ENCODE measurements around the gene GPR107. TPM values are rescaled to one million over a fixed set of nuclear protein-coding genes. Genes with fewer than 3 reads are reported as not detected.

The GPR107 gene
- total and polyA plus RNA-seq, 8 donors, result 3.4 to 37.8 (median 13.2) TPM

DNA sequence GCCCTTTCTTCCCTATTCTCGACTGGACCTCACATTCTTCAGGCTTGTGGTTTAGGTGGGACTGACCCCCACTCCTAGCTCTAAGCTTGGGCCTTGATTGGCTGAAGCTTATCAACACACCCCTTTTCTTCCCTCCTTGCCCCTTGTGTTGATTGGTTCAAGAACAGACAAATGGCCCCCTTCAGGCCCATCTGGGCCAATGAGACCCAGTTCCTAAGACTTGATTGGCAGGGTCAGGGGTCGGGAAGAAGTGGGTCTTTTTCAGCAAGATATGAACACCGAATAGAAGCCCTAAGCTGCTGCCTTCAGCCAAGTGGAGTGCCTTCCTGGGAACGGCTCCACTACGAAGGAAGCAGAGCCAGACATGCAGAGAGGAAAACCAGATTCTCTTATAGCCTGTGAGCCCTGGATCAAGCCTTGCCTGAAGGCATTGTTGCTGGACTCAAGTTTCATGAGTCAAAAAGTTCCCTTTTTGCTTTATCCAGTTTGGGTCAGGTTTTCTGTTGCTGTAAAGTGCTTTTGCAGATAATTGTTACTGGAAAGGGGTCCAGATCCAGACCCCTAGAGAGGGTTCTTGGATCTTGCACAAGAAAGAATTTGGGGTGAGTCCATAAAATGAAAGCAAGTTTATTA, 96.1 kb downstream of the GPR107 start:
- no peak overlapping the region for H3K4me3 ChIP-seq
- H3K36me3 ChIP-seq, result no peaks in the 10 kb centered on the region
- H3K27me3 ChIP-seq, result peaks cover 0 to 5% (median 0%) of the 10 kb centered on the region in 3 donors
- DNase-seq, result no peak
- 81 to 88% (median 84%) methylated on average over 5 of the region's 5 CpGs for WGBS, 5 donors
- no peak for TF ChIP-seq POLR2AphosphoS5 (IDR thresholded peaks at IDR 0.05)
- no peaks in the 10 kb centered on the region for H3K9me3 ChIP-seq
- intact Hi-C loops (cut with DNase I; ENCODE audit: low total_unique reads), result no loop called here
- peaks cover 0 to 2% (median 1%) of the 10 kb centered on the region in 4 donors for H3K4me1 ChIP-seq
- H3K27ac ChIP-seq, result no peak overlapping the region

DNA sequence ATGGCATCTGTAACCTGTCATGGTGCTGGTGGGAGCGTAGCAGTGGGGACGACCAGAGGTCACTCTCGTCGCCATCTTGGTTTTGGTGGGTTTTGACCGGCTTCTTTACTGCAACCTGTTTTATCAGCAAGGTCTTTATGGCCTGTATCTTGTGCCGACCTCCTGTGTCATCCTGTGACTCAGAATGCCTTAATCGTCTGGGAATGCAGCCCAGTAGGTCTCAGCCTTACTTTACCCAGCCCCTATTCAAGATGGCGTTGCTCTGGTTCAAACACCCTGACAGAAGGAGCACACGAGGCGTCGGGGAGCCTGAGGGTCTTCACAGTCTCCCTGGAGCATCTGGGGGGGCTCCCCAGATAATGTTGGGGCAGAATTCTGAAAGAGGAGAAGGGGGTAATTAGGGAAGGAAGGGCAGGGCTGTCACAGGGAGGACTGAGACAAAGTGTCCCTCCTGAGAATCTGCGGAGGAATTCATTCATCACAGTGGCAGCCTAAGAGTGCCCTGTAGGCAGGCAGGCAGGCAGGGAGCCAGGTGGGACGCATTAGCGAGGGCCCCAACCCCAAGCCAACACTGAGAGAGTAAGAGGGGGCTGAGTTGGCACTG, 97.2 kb downstream of the GPR107 start:
- DNase-seq, result no peak
- 78 to 84% (median 81%) methylated on average over 14 of the region's 14 CpGs for WGBS, 5 donors
- H3K36me3 ChIP-seq, result no peaks in the 10 kb centered on the region
- H3K27me3 ChIP-seq, result no peaks in the 10 kb centered on the region
- no peaks in the 10 kb centered on the region for H3K4me1 ChIP-seq
- TF ChIP-seq, protein P1, sequence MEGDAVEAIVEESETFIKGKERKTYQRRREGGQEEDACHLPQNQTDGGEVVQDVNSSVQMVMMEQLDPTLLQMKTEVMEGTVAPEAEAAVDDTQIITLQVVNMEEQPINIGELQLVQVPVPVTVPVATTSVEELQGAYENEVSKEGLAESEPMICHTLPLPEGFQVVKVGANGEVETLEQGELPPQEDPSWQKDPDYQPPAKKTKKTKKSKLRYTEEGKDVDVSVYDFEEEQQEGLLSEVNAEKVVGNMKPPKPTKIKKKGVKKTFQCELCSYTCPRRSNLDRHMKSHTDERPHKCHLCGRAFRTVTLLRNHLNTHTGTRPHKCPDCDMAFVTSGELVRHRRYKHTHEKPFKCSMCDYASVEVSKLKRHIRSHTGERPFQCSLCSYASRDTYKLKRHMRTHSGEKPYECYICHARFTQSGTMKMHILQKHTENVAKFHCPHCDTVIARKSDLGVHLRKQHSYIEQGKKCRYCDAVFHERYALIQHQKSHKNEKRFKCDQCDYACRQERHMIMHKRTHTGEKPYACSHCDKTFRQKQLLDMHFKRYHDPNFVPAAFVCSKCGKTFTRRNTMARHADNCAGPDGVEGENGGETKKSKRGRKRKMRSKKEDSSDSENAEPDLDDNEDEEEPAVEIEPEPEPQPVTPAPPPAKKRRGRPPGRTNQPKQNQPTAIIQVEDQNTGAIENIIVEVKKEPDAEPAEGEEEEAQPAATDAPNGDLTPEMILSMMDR (IDR thresholded peaks at IDR 0.05), result no peak
- TF ChIP-seq EP300 (IDR thresholded peaks at IDR 0.05) (no peak), POLR2A (IDR thresholded peaks at IDR 0.05) (no peak), POLR2AphosphoS5 (IDR thresholded peaks at IDR 0.05) (no peak)
- H3K4me3 ChIP-seq, result no peak overlapping the region
- H3K27ac ChIP-seq, result no peak overlapping the region
- intact Hi-C loops (cut with DNase I; ENCODE audit: low total_unique reads), result no loop called here
- no peaks in the 10 kb centered on the region for H3K9me3 ChIP-seq

DNA sequence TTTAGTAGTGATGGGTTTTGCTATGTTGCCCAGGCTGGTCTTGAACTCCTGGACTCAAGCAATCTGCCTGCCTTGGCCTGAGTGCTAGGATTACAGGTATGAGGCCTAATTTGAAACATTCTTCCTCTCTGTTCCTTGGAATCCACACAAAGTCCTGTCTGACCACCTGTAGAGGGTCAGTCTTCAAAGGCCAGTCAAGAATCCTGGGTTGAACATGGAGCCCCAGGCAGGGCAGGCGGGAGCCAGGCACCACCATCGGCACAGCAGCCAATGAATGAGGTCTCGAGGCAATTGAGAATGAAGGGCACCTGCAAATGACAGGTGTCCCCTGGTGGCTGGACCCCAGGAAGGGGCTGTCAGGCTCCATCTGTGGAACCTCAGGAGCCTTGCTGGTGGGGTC, 101.1 kb downstream of the GPR107 start:
- no peaks in the 10 kb centered on the region for H3K27me3 ChIP-seq
- intact Hi-C loops (cut with DNase I; ENCODE audit: low total_unique reads), result no loop called here
- H3K4me1 ChIP-seq, result no peaks in the 10 kb centered on the region
- TF ChIP-seq EP300 (IDR thresholded peaks at IDR 0.05) (no peak), POLR2A (IDR thresholded peaks at IDR 0.05) (no peak), POLR2AphosphoS5 (IDR thresholded peaks at IDR 0.05) (no peak)
- TF ChIP-seq, protein P1 (IDR thresholded peaks at IDR 0.05), result no peak
- H3K9me3 ChIP-seq, result no peaks in the 10 kb centered on the region
- DNase-seq, result no peak
- 83 to 95% (median 90%) methylated on average over 3 of the region's 3 CpGs for WGBS, 5 donors
- H3K27ac ChIP-seq, result no peak overlapping the region
- no peak overlapping the region for H3K4me3 ChIP-seq
- H3K36me3 ChIP-seq, result no peaks in the 10 kb centered on the region

DNA sequence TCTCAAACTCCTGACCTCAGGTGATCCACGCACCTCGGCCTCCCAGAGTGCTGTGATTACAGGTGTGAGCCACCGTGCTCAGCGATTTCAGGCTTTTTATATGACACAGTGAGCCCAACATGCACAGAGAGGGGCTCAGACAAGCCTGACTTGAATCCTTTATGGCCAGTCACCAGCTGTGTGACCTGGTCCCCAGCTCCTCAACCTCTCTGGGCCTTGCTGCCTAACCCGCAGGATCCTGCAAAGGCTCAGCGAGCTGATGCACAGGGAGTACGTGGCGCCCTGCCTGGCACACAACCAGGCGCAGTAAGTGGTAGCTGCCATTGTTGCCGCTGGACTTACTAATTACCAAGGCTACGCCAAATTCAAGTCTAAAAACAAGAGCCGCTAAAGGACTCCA, 101.9 kb downstream of the GPR107 start:
- no peak for TF ChIP-seq EP300 (IDR thresholded peaks at IDR 0.05)
- no peak for TF ChIP-seq POLR2A (IDR thresholded peaks at IDR 0.05)
- H3K27me3 ChIP-seq, result no peaks in the 10 kb centered on the region
- WGBS, 5 donors, result 87 to 97% (median 94%) methylated on average over 10 to 12 of the region's 12 CpGs
- H3K4me3 ChIP-seq, result no peak overlapping the region
- H3K27ac ChIP-seq, result no peak overlapping the region
- intact Hi-C loops (cut with DNase I; ENCODE audit: low total_unique reads), result no loop called here
- DNase-seq, result no peak
- H3K4me1 ChIP-seq, result no peaks in the 10 kb centered on the region
- H3K36me3 ChIP-seq, result no peaks in the 10 kb centered on the region
- no peaks in the 10 kb centered on the region for H3K9me3 ChIP-seq

DNA sequence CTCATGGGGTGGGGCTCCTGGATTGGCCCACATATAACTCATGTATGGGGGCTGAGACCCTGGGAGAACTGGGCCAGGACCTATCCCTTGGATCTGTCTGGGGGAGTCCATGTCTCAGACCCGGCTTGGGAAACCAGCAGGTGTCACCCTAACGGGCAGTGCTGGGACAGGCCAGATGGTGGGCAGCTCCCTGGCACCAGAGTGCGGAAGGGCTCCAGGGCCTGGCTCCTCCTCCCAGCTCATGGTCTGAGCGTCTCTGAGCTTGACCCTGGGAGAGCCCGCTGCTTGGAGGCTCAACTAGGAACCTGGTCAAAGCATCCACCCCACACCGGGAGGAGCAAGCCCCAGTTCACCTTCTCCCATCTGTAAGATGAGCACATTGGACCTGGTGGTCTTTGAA, 103.0 kb downstream of the GPR107 start:
- no peaks in the 10 kb centered on the region for H3K27me3 ChIP-seq
- WGBS, 5 donors, result 15 to 60% (median 52%) methylated on average over 3 to 6 of the region's 6 CpGs
- no peak overlapping the region for H3K4me3 ChIP-seq
- no peaks in the 10 kb centered on the region for H3K36me3 ChIP-seq
- H3K9me3 ChIP-seq, result no peaks in the 10 kb centered on the region
- H3K27ac ChIP-seq, result no peak overlapping the region
- intact Hi-C loops (cut with DNase I; ENCODE audit: low total_unique reads), result no loop called here
- H3K4me1 ChIP-seq, result no peaks in the 10 kb centered on the region
- TF ChIP-seq EP300 (IDR thresholded peaks at IDR 0.05) (no peak), POLR2AphosphoS5 (IDR thresholded peaks at IDR 0.05) (no peak)
- TF ChIP-seq, protein P1 (IDR thresholded peaks at IDR 0.05), result peak in 2 of 7 experiments; percentile 11 to 24
- peak; percentile 45 to 53 for DNase-seq

Data from stomach (tissue), 9 donors.